ENCODE measurements around the gene VWA5B1.

DNA sequence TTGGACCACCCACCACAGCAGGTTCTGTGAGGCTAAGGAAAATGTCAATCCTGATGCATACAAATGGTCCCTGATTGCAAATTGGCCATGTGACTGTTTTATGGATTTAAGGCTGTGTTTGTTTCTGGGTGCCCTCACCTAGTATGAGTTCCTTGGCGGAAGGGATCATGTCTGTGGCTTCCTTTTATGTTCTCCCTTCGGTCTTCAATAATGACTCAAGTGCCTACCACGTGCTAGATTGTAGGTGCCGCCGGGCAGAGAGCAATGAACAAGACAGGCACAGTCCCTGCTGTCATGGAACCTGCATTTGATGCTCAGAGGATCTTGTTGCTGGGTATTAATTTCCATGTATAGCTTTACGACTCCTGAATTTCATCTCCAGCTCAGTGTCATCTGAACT lies 9.8 kb upstream of the VWA5B1 start:
- TF ChIP-seq SP1 (IDR thresholded peaks at IDR 0.05; ENCODE audit: low read depth, low read length) (no peak), POLR2A (IDR thresholded peaks at IDR 0.05; ENCODE audit: control extremely low read depth in 1 of 2, low read depth in 2 of 2, low read length in 2 of 2) (no peak), CBX5 (IDR thresholded peaks at IDR 0.05; ENCODE audit: low read depth, low read length) (no peak)
- TF ChIP-seq, protein P1, sequence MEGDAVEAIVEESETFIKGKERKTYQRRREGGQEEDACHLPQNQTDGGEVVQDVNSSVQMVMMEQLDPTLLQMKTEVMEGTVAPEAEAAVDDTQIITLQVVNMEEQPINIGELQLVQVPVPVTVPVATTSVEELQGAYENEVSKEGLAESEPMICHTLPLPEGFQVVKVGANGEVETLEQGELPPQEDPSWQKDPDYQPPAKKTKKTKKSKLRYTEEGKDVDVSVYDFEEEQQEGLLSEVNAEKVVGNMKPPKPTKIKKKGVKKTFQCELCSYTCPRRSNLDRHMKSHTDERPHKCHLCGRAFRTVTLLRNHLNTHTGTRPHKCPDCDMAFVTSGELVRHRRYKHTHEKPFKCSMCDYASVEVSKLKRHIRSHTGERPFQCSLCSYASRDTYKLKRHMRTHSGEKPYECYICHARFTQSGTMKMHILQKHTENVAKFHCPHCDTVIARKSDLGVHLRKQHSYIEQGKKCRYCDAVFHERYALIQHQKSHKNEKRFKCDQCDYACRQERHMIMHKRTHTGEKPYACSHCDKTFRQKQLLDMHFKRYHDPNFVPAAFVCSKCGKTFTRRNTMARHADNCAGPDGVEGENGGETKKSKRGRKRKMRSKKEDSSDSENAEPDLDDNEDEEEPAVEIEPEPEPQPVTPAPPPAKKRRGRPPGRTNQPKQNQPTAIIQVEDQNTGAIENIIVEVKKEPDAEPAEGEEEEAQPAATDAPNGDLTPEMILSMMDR (IDR thresholded peaks at IDR 0.05; ENCODE audit: control extremely low read depth in 1 of 3, insufficient read depth in 1 of 3, low read depth in 1 of 3, low read length in 3 of 3) = no peak

Data from H1 (cell line).